ENCODE results near the gene ZNF644. TPM values are rescaled to one million over a fixed set of nuclear protein-coding genes. Genes with fewer than 3 reads are reported as not detected.

Gene ZNF644
- total and polyA plus RNA-seq, 5 donors from 2014 or later: 46.9 to 139 (median 52.9) TPM

DNA sequence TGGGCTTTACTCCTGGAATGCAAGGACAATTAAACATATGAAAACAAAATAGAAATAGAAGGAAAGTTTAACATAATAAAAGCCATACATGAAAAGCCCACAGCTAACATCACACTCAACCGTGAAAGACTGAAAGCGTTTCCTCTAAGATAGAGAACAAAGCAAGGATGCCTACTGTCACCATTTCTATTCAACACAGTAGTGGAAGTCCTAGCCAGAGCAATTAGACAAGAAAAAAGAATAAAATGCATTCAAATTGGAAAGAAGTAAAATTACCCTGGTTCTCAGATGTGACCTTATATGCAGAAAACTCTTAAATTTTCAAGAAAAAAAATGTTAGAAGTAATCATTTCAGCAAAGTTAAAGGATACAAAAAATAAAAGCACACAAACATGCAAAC, 34.0 kb downstream of the ZNF644 start:
- Mint-ChIP-seq H3K4me3 (no peak overlapping the region), H3K27ac (no peak overlapping the region), H3K36me3 (peaks cover 39% of the 10 kb centered on the region), H3K4me1 (peaks cover 46 to 74% (median 63%) of the 10 kb centered on the region in 4 donors), H3K9me3 (peaks cover 1 to 23% (median 7%) of the 10 kb centered on the region in 7 donors), H3K27me3 (no peaks in the 10 kb centered on the region)
- DNase-seq: no peak
- no peak overlapping the region for H3K4me3 ChIP-seq (ENCODE audit: low read depth, low read length)
- peaks cover 12 to 17% of the 10 kb centered on the region in 2 experiments for H3K9me3 ChIP-seq (ENCODE audit: control insufficient read depth in 2 of 2, low read length in 2 of 2)
- no peaks in the 10 kb centered on the region for H3K27me3 ChIP-seq (ENCODE audit: control insufficient read depth, insufficient read depth, low read length)
- H3K36me3 ChIP-seq (ENCODE audit: control insufficient read depth, insufficient read depth, low read length): peaks cover 16% of the 10 kb centered on the region
- no peak overlapping the region for H3K27ac ChIP-seq (ENCODE audit: insufficient read depth, low read length, poor library complexity, severe bottlenecking)
- H3K4me1 ChIP-seq (ENCODE audit: control insufficient read depth, insufficient read depth, low read length, poor library complexity, severe bottlenecking): no peaks in the 10 kb centered on the region
- no peak for ATAC-seq (ENCODE audit: low read depth in 2 of 2)

DNA sequence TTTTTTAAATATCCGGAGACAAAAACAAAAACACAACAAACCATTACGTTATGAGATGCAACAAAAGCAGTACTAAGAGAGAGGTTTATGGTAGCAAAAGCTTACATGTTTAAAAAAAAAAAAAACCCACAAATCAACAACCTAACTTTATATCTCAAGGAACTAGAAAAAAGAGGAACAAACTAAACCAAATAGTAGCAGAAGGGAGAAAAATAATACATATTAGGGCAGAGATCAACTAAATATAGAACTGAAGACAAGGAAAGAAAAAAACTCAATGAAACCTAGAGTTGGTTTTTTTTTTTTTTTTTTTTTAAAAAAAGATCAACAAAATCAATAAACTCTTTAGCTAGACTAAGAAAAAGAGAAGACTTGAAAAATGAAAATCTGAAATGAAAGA, 34.9 kb downstream of the ZNF644 start:
- H3K4me1 Mint-ChIP-seq: peaks cover 47 to 72% (median 61%) of the 10 kb centered on the region in 4 donors
- no peak overlapping the region for H3K27ac Mint-ChIP-seq
- H3K27ac ChIP-seq (ENCODE audit: insufficient read depth, low read length, poor library complexity, severe bottlenecking): no peak overlapping the region
- peaks cover 16% of the 10 kb centered on the region for H3K36me3 ChIP-seq (ENCODE audit: control insufficient read depth, insufficient read depth, low read length)
- H3K36me3 Mint-ChIP-seq: peaks cover 40% of the 10 kb centered on the region
- ATAC-seq (ENCODE audit: low read depth in 2 of 2): no peak
- H3K4me3 ChIP-seq (ENCODE audit: low read depth, low read length): no peak overlapping the region
- no peaks in the 10 kb centered on the region for H3K4me1 ChIP-seq (ENCODE audit: control insufficient read depth, insufficient read depth, low read length, poor library complexity, severe bottlenecking)
- H3K9me3 Mint-ChIP-seq: peaks cover 1 to 23% (median 7%) of the 10 kb centered on the region in 7 donors
- no peaks in the 10 kb centered on the region for H3K27me3 ChIP-seq (ENCODE audit: control insufficient read depth, insufficient read depth, low read length)
- H3K4me3 Mint-ChIP-seq: peak overlapping the region in 2 of 4 donors; percentile 62 to 70
- H3K9me3 ChIP-seq (ENCODE audit: control insufficient read depth in 2 of 2, low read length in 2 of 2): peaks cover 12 to 17% of the 10 kb centered on the region in 2 experiments
- DNase-seq: no peak
- H3K27me3 Mint-ChIP-seq: no peaks in the 10 kb centered on the region

DNA sequence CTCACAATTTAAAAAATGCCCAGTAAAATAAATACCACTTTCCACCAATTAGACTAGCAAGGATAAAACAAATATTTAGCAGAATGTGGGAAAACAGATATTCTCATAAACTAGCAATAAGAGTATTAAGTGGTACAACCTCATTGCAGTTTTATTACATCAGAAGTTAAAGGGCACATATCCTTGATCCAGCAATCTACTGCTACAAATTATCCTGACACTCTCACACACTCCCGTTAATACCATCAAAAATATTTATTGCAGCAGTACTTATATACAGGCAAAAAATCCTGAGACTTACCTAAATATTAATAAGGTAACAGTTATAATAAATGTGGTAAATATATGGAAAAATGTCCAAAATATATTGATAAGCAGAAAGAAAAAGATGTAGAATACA, 44.3 kb downstream of the ZNF644 start:
- no peak for ATAC-seq (ENCODE audit: low read depth in 2 of 2)
- DNase-seq: no peak
- H3K9me3 Mint-ChIP-seq: peaks cover 0 to 1% (median 0%) of the 10 kb centered on the region in 7 donors
- Histone ChIP-seq H3K36me3 (ENCODE audit: control insufficient read depth, insufficient read depth, low read length) (peaks cover 22% of the 10 kb centered on the region), H3K9me3 (ENCODE audit: control insufficient read depth in 2 of 2, low read length in 2 of 2) (no peaks in the 10 kb centered on the region), H3K4me3 (ENCODE audit: low read depth, low read length) (no peak overlapping the region), H3K27me3 (ENCODE audit: control insufficient read depth, insufficient read depth, low read length) (no peaks in the 10 kb centered on the region), H3K27ac (ENCODE audit: insufficient read depth, low read length, poor library complexity, severe bottlenecking) (no peak overlapping the region), H3K4me1 (ENCODE audit: control insufficient read depth, insufficient read depth, low read length, poor library complexity, severe bottlenecking) (no peaks in the 10 kb centered on the region)
- no peak overlapping the region for H3K4me3 Mint-ChIP-seq
- peaks cover 37 to 52% (median 44%) of the 10 kb centered on the region in 4 donors for H3K4me1 Mint-ChIP-seq
- peaks cover 37% of the 10 kb centered on the region for H3K36me3 Mint-ChIP-seq
- no peaks in the 10 kb centered on the region for H3K27me3 Mint-ChIP-seq
- H3K27ac Mint-ChIP-seq: peak overlapping the region in 1 of 3 donors; percentile 65

DNA sequence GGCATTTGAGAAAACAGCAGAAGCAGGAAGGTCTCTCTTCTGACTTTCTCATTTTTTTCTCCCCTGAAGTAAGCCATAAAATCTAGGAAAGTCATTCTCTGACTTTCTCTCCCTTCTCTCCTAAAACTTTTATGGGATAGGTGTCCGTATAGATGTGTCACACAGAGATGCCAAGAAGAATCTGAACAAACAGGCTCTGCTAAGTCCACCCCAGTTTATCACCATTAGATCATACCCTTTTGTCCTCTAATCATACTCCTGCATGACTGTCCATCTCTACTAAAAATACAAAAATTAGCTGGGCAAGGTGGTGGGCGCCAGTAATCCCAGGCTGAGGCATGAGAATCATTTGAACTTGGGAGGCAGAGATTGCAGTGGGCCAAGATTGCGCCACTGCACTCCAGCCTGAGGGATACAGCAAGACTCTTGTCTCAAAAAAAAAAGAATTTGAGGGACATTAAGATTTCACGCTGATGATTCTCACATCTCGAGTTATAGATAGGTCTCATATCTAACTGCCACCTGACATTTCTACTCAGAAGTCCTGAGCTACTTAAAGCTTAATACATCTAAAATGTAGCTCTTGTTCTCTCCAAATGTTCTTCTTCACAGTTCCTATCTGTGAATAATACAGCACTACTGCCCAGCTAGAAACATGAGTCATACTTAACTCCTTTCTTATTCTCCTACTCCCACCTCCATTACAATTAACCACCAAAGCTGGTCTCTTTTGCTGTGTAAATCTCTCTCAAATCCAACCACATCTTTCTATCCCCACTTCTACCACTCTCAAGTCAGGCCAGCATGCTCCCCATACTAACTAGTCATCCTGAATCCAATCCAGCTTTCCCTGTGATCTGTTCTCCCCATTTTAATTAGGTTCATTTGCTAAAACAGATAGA, 47.7 kb downstream of the ZNF644 start:
- Mint-ChIP-seq H3K27me3 (no peaks in the 10 kb centered on the region), H3K27ac (peak overlapping the region in 2 of 3 donors; percentile 16 to 81), H3K4me1 (peaks cover 30 to 53% (median 49%) of the 10 kb centered on the region in 4 donors), H3K9me3 (no peaks in the 10 kb centered on the region), H3K4me3 (peak overlapping the region in 1 of 4 donors; percentile 72), H3K36me3 (peaks cover 33% of the 10 kb centered on the region)
- ATAC-seq (ENCODE audit: low read depth in 2 of 2) (no peak), DNase-seq (no peak)
- no peaks in the 10 kb centered on the region for H3K4me1 ChIP-seq (ENCODE audit: control insufficient read depth, insufficient read depth, low read length, poor library complexity, severe bottlenecking)
- H3K27ac ChIP-seq (ENCODE audit: insufficient read depth, low read length, poor library complexity, severe bottlenecking): no peak overlapping the region
- no peaks in the 10 kb centered on the region for H3K9me3 ChIP-seq (ENCODE audit: control insufficient read depth in 2 of 2, low read length in 2 of 2)
- H3K4me3 ChIP-seq (ENCODE audit: low read depth, low read length): no peak overlapping the region
- no peaks in the 10 kb centered on the region for H3K27me3 ChIP-seq (ENCODE audit: control insufficient read depth, insufficient read depth, low read length)
- peaks cover 15% of the 10 kb centered on the region for H3K36me3 ChIP-seq (ENCODE audit: control insufficient read depth, insufficient read depth, low read length)

DNA sequence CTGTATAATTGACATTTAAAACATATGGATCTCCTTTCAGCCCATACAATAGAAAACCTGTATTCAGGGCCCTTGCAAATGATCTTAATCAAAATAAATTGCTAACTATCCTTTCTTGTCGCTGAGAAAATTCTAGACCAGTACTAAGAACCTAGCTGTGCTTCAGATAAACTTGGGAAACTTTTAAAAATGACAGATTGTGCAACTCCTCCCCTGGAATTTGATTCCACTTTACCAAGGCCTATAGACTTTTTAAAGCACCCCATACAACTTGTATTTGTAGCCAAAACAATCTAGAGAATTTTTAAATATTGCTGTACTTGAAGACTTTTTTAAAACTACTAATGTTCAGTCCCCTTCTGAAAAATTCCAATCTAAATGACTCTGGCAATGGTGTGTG, 51.6 kb downstream of the ZNF644 start:
- DNase-seq (no peak), ATAC-seq (ENCODE audit: low read depth in 2 of 2) (no peak)
- H3K36me3 ChIP-seq (ENCODE audit: control insufficient read depth, insufficient read depth, low read length): peaks cover 8% of the 10 kb centered on the region
- H3K9me3 ChIP-seq (ENCODE audit: control insufficient read depth in 2 of 2, low read length in 2 of 2): no peaks in the 10 kb centered on the region
- H3K4me1 ChIP-seq (ENCODE audit: control insufficient read depth, insufficient read depth, low read length, poor library complexity, severe bottlenecking): no peaks in the 10 kb centered on the region
- H3K27ac Mint-ChIP-seq: peak overlapping the region in 1 of 3 donors; percentile 42
- H3K4me1 Mint-ChIP-seq: peaks cover 37 to 54% (median 48%) of the 10 kb centered on the region in 4 donors
- peaks cover 0 to under 1% (median 0%) of the 10 kb centered on the region in 7 donors for H3K9me3 Mint-ChIP-seq
- no peak overlapping the region for H3K4me3 ChIP-seq (ENCODE audit: low read depth, low read length)
- no peak overlapping the region for H3K4me3 Mint-ChIP-seq
- no peak overlapping the region for H3K27ac ChIP-seq (ENCODE audit: insufficient read depth, low read length, poor library complexity, severe bottlenecking)
- H3K27me3 ChIP-seq (ENCODE audit: control insufficient read depth, insufficient read depth, low read length): no peaks in the 10 kb centered on the region
- peaks cover 24% of the 10 kb centered on the region for H3K36me3 Mint-ChIP-seq
- H3K27me3 Mint-ChIP-seq: no peaks in the 10 kb centered on the region

DNA sequence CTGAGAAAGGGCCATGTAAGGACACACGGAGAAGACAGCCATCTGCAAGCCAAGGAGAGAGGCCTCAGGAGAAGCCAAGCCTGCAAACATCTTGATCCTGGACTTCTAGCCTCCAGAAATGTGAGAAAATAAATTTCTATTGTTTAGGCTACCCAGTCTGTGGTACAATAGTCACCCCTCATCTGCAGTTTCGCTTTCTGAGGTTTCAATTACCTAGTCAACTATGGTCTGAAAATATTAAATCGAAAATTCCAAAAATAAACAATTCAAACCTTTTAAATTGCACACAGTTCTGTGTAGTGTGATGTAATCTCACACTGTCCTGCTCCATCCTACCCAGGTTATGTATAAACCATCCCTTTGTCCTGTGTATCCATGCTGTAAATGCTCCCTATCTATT, 52.6 kb downstream of the ZNF644 start:
- ATAC-seq (ENCODE audit: low read depth in 2 of 2) (no peak), DNase-seq (no peak)
- Histone ChIP-seq H3K27me3 (ENCODE audit: control insufficient read depth, insufficient read depth, low read length) (no peaks in the 10 kb centered on the region), H3K9me3 (ENCODE audit: control insufficient read depth in 2 of 2, low read length in 2 of 2) (no peaks in the 10 kb centered on the region), H3K4me3 (ENCODE audit: low read depth, low read length) (no peak overlapping the region), H3K4me1 (ENCODE audit: control insufficient read depth, insufficient read depth, low read length, poor library complexity, severe bottlenecking) (no peaks in the 10 kb centered on the region), H3K27ac (ENCODE audit: insufficient read depth, low read length, poor library complexity, severe bottlenecking) (no peak overlapping the region), H3K36me3 (ENCODE audit: control insufficient read depth, insufficient read depth, low read length) (peaks cover 8% of the 10 kb centered on the region)
- H3K27ac Mint-ChIP-seq: no peak overlapping the region
- H3K9me3 Mint-ChIP-seq: peaks cover 0 to 1% (median 0%) of the 10 kb centered on the region in 7 donors
- no peaks in the 10 kb centered on the region for H3K27me3 Mint-ChIP-seq
- peaks cover 32 to 51% (median 48%) of the 10 kb centered on the region in 4 donors for H3K4me1 Mint-ChIP-seq
- peaks cover 16% of the 10 kb centered on the region for H3K36me3 Mint-ChIP-seq
- no peak overlapping the region for H3K4me3 Mint-ChIP-seq

DNA sequence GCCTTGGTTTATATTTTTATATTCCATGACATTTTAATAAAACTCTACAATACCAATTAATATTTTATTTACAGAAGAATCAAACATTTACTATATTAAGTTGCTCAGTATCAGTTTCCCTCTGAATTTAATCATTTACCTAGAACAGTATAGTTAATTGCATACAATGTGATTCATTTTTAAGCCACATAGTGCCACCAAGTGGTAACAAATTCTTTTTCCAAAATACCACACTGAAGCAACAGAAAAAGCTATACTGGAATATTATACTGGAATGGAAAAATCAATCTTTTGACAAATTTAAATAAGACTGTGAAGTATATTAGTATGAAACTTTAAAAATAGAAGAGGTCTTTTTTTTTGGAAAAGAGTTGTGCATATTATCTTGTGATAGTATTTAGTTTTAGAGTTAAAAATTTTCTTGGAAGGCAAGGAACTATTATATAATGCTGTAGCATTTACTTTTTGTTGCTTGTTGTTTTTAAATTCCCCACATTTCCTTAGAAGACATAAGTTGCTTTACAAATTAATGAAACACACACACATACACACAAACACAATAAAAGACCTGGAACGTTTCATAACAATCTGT, 57.3 kb downstream of the ZNF644 start:
- H3K27ac ChIP-seq (ENCODE audit: insufficient read depth, low read length, poor library complexity, severe bottlenecking): no peak overlapping the region
- peak in 1 of 2 donors; percentile 49 for ATAC-seq (ENCODE audit: low read depth in 2 of 2)
- Mint-ChIP-seq H3K4me1 (peaks cover 40 to 51% (median 45%) of the 10 kb centered on the region in 4 donors), H3K27ac (no peak overlapping the region), H3K9me3 (peaks cover 0 to 3% (median 0%) of the 10 kb centered on the region in 7 donors), H3K4me3 (no peak overlapping the region), H3K27me3 (no peaks in the 10 kb centered on the region), H3K36me3 (peaks cover 5% of the 10 kb centered on the region)
- H3K4me3 ChIP-seq (ENCODE audit: low read depth, low read length): no peak overlapping the region
- no peaks in the 10 kb centered on the region for H3K9me3 ChIP-seq (ENCODE audit: control insufficient read depth in 2 of 2, low read length in 2 of 2)
- H3K36me3 ChIP-seq (ENCODE audit: control insufficient read depth, insufficient read depth, low read length): peaks cover 15% of the 10 kb centered on the region
- peak in 2 of 3 donors; percentile 15 to 26 for DNase-seq
- H3K4me1 ChIP-seq (ENCODE audit: control insufficient read depth, insufficient read depth, low read length, poor library complexity, severe bottlenecking): no peaks in the 10 kb centered on the region
- no peaks in the 10 kb centered on the region for H3K27me3 ChIP-seq (ENCODE audit: control insufficient read depth, insufficient read depth, low read length)
